HCT116 (cell line): ENCODE results near the gene DENND1A.

Source experiments
- EGR1 ChIP-seq: IDR thresholded peaks from 2 replicates; pipeline ENCODE4 v1.6.1; 2012; ENCODE audit warnings: low read depth
- EZH2 ChIP-seq: fragments of 200-600 bp; sonication (generic); IDR thresholded peaks from 2 replicates; pipeline ENCODE4 v1.6.1; 2017; ENCODE audit warnings: antibody characterized with exemption, mixed run types
- EZH2phosphoT487 ChIP-seq: fragments of 200-600 bp; IDR thresholded peaks from 2 replicates; pipeline ENCODE4 v1.6.1; 2018; ENCODE audit warnings: antibody characterized with exemption, borderline replicate concordance
- FOSL1 ChIP-seq: IDR thresholded peaks from 2 replicates; pipeline ENCODE4 v1.6.1; 2012; ENCODE audit warnings: low read depth
- POLR2A ChIP-seq: IDR thresholded peaks from 2 replicates; pipeline ENCODE4 v1.7.0; 2011; ENCODE audit warnings: borderline replicate concordance; ENCODE audit not compliant: insufficient read depth, insufficient read length; ENCODE audit errors: extremely low read depth
- RAD21 ChIP-seq: IDR thresholded peaks from 2 replicates; pipeline ENCODE4 v1.6.1; 2012; ENCODE audit warnings: low read depth, mild to moderate bottlenecking
- SIN3A ChIP-seq: IDR thresholded peaks from 2 replicates; pipeline ENCODE4 v1.6.1; 2012; ENCODE audit warnings: low read depth
- SP1 ChIP-seq: IDR thresholded peaks from 2 replicates; pipeline ENCODE4 v1.6.1; 2012; ENCODE audit warnings: low read depth
- SRF ChIP-seq: IDR thresholded peaks from 2 replicates; pipeline ENCODE4 v1.6.1; 2012; ENCODE audit warnings: low read depth
- TCF7L2 ChIP-seq: IDR thresholded peaks from 2 replicates; pipeline ENCODE4 v1.7.0; 2011; ENCODE audit warnings: borderline replicate concordance, inconsistent platforms; ENCODE audit not compliant: insufficient read depth, insufficient read length; ENCODE audit errors: extremely low read depth
- YY1 ChIP-seq: IDR thresholded peaks from 2 replicates; pipeline ENCODE4 v1.6.1; 2011; ENCODE audit warnings: low read length, low read depth, moderate library complexity, mild to moderate bottlenecking; ENCODE audit not compliant: insufficient replicate concordance; ENCODE audit errors: extremely low read depth
- TF ChIP-seq, protein P1 (sequence below), 3 experiments: fragments of 200-600 bp in 1 of 3; sonication (generic) in 1 of 3; IDR thresholded peaks in 2 of 3; conservative IDR thresholded peaks in 1 of 3; 2 replicates each; pipeline ENCODE4 v1.5.1; 2012 to 2017; ENCODE audit warnings: low read depth in 2 of 3, low read length in 2 of 3, antibody characterized with exemption in 1 of 3, borderline replicate concordance in 1 of 3, control low read depth in 1 of 3, mild to moderate bottlenecking in 1 of 3, mixed read lengths in 1 of 3, mixed run types in 1 of 3, moderate library complexity in 1 of 3; ENCODE audit not compliant: insufficient read depth in 1 of 3
- TF ChIP-seq, protein P2 (sequence below): IDR thresholded peaks from 2 replicates; pipeline ENCODE4 v1.6.1; 2011; ENCODE audit warnings: mild to moderate bottlenecking, low read length, moderate library complexity; ENCODE audit not compliant: insufficient replicate concordance; ENCODE audit errors: extremely low read depth
- TF ChIP-seq, protein P3 (sequence below): IDR thresholded peaks from 2 replicates; pipeline ENCODE4 v1.6.1; 2012

DNA sequence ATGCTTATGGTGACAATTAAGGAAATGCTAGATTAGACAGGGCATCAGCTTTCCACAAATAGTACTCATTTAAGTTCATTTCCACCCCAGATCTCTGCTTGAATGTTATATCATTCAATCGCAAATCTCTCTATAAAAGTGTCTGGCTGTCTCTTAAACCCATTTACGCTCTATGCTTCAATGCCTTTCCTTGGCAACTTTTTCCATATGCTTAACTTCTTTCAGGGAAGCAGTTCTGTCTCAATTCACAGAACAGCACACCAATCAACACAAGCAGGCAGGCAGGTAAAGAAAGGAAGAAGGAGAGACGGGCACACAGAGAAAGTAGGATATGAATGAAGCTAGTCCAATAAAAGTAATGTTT lies 243.1 kb downstream of the DENND1A start:
- TF ChIP-seq, protein P1, sequence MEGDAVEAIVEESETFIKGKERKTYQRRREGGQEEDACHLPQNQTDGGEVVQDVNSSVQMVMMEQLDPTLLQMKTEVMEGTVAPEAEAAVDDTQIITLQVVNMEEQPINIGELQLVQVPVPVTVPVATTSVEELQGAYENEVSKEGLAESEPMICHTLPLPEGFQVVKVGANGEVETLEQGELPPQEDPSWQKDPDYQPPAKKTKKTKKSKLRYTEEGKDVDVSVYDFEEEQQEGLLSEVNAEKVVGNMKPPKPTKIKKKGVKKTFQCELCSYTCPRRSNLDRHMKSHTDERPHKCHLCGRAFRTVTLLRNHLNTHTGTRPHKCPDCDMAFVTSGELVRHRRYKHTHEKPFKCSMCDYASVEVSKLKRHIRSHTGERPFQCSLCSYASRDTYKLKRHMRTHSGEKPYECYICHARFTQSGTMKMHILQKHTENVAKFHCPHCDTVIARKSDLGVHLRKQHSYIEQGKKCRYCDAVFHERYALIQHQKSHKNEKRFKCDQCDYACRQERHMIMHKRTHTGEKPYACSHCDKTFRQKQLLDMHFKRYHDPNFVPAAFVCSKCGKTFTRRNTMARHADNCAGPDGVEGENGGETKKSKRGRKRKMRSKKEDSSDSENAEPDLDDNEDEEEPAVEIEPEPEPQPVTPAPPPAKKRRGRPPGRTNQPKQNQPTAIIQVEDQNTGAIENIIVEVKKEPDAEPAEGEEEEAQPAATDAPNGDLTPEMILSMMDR (IDR thresholded peaks at IDR 0.05 in 2 of 3, conservative IDR thresholded peaks at IDR 0.05 in 1 of 3; ENCODE audit: borderline replicate concordance in 1 of 3, insufficient read depth in 1 of 3, low read depth in 2 of 3, low read length in 2 of 3): no peak
- no peak for TF ChIP-seq FOSL1
- TF ChIP-seq POLR2A: no peak
- TF ChIP-seq SP1: no peak
- no peak for TF ChIP-seq SIN3A
- no peak for TF ChIP-seq RAD21
- TF ChIP-seq EZH2phosphoT487: no peak
- TF ChIP-seq TCF7L2: no peak
- no peak for TF ChIP-seq EZH2
- TF ChIP-seq, protein P2, sequence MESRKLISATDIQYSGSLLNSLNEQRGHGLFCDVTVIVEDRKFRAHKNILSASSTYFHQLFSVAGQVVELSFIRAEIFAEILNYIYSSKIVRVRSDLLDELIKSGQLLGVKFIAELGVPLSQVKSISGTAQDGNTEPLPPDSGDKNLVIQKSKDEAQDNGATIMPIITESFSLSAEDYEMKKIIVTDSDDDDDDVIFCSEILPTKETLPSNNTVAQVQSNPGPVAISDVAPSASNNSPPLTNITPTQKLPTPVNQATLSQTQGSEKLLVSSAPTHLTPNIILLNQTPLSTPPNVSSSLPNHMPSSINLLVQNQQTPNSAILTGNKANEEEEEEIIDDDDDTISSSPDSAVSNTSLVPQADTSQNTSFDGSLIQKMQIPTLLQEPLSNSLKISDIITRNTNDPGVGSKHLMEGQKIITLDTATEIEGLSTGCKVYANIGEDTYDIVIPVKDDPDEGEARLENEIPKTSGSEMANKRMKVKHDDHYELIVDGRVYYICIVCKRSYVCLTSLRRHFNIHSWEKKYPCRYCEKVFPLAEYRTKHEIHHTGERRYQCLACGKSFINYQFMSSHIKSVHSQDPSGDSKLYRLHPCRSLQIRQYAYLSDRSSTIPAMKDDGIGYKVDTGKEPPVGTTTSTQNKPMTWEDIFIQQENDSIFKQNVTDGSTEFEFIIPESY: no peak
- TF ChIP-seq YY1: no peak
- TF ChIP-seq SRF: no peak
- TF ChIP-seq, protein P3, sequence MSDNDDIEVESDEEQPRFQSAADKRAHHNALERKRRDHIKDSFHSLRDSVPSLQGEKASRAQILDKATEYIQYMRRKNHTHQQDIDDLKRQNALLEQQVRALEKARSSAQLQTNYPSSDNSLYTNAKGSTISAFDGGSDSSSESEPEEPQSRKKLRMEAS: no peak
- TF ChIP-seq EGR1: no peak
